ENCODE measurements around the gene KIFAP3. TPM values are rescaled to one million over a fixed set of nuclear protein-coding genes. Genes with fewer than 3 reads are reported as not detected.

Gene KIFAP3
- total RNA-seq, 2 experiments from 2014 or later, result 8.7 to 8.8 TPM

DNA sequence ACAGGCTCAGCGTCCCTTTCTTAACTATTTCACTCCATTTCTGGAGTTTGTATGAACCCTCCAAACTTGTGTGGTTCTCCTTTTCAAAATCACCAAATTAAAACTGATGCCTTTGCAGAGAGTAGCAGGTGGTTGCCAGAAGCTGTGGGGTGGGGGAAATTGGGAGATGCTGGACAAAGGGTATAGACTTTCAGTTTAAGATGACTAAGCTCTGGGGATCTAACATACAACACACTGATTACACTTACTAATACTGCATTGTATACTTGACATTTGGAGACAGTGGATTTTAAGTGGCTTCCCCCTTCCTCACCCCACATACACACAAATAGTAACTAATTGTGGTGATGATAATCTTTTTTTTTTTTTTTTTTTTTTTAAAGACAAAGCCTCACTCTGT, 169.7 kb downstream of the KIFAP3 start:
- Mint-ChIP-seq H3K27me3 (ENCODE audit: low read depth) (no peaks in the 10 kb centered on the region), H3K4me3 (no peak overlapping the region), H3K4me1 (ENCODE audit: low read depth) (peaks cover 20% of the 10 kb centered on the region), H3K36me3 (ENCODE audit: low read depth) (no peaks in the 10 kb centered on the region), H3K9me3 (peaks cover 3% of the 10 kb centered on the region), H3K27ac (no peak overlapping the region)
- intact Hi-C loops (cut with micrococcal nuclease), result no loop called here
- no peak for DNase-seq
- CTCF ChIA-PET, result no interaction called here

DNA sequence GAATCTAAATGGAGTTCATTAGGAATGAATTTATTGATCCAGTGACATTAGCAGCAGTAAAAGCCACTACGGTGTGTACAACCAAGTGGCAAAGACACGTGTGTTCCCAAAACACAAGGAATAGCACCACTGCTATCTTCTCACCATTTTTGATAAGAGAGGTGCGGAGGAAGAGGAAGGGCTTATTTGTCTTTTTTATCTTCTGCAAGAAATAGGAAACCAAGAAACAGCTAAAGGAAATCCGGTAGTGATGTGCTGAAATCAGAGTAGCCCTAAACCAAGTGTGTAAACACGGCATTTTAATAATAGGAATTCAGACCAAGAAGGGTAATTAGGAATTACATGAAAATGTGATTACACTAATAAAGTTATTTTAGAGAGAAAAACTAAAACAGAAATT, 171.7 kb downstream of the KIFAP3 start:
- CTCF ChIA-PET, result no interaction called here
- Mint-ChIP-seq H3K27me3 (ENCODE audit: low read depth) (no peaks in the 10 kb centered on the region), H3K4me3 (no peak overlapping the region), H3K36me3 (ENCODE audit: low read depth) (no peaks in the 10 kb centered on the region), H3K4me1 (ENCODE audit: low read depth) (peaks cover 17% of the 10 kb centered on the region), H3K27ac (peak overlapping the region; percentile 19), H3K9me3 (peaks cover 3% of the 10 kb centered on the region)
- no peak for DNase-seq
- intact Hi-C loops (cut with micrococcal nuclease), result no loop called here

DNA sequence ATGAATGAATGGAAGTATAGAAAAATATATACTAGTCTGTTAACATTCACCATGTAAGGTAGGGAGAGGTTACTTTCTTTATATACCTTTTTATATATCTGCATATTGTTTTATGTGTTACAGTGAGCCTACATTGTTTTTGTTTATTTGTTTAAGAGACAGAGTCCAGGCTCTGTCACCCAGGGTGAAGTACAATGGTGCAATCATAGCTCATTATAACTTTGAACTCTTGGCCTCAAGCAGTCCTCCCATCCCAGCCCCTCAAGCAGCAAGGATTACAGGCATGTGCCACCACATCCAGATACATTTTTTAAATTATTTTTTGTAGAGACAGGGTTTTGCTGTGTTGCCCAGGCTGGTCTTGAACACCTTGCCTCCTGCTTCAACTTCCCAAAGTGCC, 173.4 kb downstream of the KIFAP3 start:
- CTCF ChIA-PET, result no interaction called here
- peaks cover 17% of the 10 kb centered on the region for H3K4me1 Mint-ChIP-seq (ENCODE audit: low read depth)
- DNase-seq, result no peak
- peaks cover 3% of the 10 kb centered on the region for H3K9me3 Mint-ChIP-seq
- no peaks in the 10 kb centered on the region for H3K36me3 Mint-ChIP-seq (ENCODE audit: low read depth)
- no peak overlapping the region for H3K4me3 Mint-ChIP-seq
- no peaks in the 10 kb centered on the region for H3K27me3 Mint-ChIP-seq (ENCODE audit: low read depth)
- no peak overlapping the region for H3K27ac Mint-ChIP-seq
- intact Hi-C loops (cut with micrococcal nuclease), result no loop called here

DNA sequence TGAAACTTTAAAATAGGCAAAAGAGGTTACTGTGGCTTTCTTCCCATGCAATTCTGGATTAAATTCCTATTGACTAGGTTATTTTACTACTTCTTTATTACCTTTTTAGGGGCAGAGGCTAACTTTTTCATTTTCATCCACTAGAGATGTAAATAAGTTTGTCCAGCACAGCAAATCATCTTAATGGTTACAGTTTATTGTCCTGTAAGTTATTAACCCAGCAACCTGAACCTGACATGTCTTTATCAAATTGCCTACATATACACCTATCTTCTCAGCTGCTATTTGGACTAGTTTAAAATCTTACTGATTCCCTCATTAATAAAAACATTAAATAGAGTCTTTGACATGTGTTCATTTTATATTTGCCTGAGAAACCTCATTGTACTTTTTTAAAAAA, 173.9 kb downstream of the KIFAP3 start:
- Mint-ChIP-seq H3K27ac (no peak overlapping the region), H3K9me3 (no peaks in the 10 kb centered on the region), H3K4me1 (ENCODE audit: low read depth) (peaks cover 17% of the 10 kb centered on the region), H3K4me3 (no peak overlapping the region), H3K36me3 (ENCODE audit: low read depth) (no peaks in the 10 kb centered on the region), H3K27me3 (ENCODE audit: low read depth) (no peaks in the 10 kb centered on the region)
- no peak for DNase-seq
- intact Hi-C loops (cut with micrococcal nuclease), result no loop called here
- CTCF ChIA-PET, result no interaction called here

DNA sequence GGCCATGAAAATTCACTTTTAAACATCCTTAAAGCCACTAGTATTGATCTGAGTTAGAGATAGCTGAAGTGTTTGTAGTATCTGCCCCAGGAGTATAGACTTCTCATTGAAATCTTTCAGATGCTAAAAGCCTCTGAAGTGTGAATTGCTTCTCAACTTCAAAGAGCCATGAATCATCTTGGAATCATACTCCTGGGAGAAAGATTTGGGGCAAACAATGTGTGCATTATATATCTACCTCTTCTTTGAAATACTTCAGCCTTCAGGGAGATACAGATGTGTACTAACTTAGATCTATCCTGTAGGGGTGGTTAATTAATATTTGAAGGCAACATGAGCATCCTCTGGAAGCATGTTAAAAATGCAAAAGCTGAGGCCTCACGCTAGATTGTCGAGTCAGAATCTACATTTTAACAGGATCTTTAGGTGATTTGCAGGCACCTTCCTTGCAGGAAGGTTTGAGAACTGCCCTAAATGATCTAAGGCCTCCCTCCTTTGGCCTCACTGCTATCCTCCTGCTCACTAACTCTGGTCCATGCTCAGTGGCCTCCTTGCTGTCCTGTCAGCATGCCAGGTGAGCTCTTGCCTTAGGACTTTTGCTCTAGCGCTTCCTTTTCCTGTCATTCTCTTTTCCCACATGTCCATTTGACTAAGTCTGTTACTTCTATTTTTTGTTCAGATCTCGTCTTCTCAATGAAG, 174.8 kb downstream of the KIFAP3 start:
- no peak overlapping the region for H3K4me3 Mint-ChIP-seq
- peaks cover 17% of the 10 kb centered on the region for H3K4me1 Mint-ChIP-seq (ENCODE audit: low read depth)
- CTCF ChIA-PET, result no interaction called here
- H3K27ac Mint-ChIP-seq, result no peak overlapping the region
- no peaks in the 10 kb centered on the region for H3K9me3 Mint-ChIP-seq
- H3K27me3 Mint-ChIP-seq (ENCODE audit: low read depth), result no peaks in the 10 kb centered on the region
- intact Hi-C loops (cut with micrococcal nuclease), result loop anchor here (10.0 kb wide), 2 partner anchors 1495 to 1965 kb away; partner anchors contain the start of genes DCAF6 and MPC2
- DNase-seq, result no peak
- H3K36me3 Mint-ChIP-seq (ENCODE audit: low read depth), result no peaks in the 10 kb centered on the region

DNA sequence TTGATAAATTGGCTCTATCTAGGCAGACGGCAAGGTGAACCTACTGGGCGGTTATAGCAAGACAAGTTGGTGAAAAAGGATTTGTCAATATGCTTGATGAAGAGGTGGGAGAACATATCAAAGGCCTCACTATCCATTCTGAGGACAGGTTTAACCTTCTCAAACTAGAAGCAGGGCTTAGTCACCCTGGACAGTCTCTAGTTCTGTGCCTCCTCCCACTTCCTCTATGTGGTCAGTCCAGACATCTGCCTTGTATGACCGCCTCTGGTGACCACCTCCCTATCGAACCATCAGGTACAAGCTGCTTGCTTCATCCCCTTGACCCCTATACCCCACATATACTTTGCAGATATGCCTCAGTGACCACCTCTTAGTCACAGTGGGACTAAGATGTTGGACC, 178.5 kb downstream of the KIFAP3 start:
- CTCF ChIA-PET, result interaction anchor here (1.6 kb wide), 1 partner anchor 10 kb away, joined by 3 read pairs; no protein-coding TSS in a partner anchor
- H3K4me3 Mint-ChIP-seq, result no peak overlapping the region

DNA sequence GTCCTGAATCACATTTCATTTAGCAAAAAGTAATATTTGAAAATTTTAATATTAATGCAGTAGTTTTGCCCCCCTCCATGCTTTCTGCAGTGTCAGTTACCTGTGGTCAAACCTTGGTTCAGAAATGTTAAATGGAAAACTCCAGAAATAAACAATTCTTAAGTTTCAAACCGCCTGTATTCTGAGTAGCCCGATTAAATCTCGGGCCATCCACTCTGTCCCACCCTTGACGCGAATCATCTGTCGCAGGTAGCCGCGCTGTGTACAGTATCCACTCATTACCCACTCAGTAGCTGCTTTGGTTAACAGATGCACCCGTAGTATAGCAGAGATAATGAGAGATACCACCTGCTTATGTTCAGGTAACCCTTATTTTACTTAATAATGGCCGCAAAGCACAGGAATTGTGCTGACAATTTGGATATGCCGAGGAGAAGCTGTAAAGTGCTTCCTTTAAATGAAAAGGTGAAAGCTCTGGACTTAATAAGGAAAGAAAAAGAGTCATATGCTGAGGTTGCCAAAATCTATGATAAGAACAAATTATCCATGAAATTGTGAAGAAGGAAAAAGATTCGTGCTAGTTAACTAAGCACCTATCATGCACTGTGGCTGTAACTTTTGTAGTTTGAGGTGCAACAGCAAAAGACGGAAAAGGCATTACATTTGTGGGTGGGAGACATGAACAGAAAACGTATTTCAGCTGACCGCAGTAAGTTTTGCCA, 179.9 kb downstream of the KIFAP3 start:
- no peaks in the 10 kb centered on the region for H3K27me3 Mint-ChIP-seq (ENCODE audit: low read depth)
- H3K9me3 Mint-ChIP-seq, result no peaks in the 10 kb centered on the region
- peaks cover 28% of the 10 kb centered on the region for H3K4me1 Mint-ChIP-seq (ENCODE audit: low read depth)
- H3K4me3 Mint-ChIP-seq, result peak overlapping the region; percentile 87
- intact Hi-C loops (cut with micrococcal nuclease), result loop anchor here (1.0 to 10.0 kb wide), 9 partner anchors 14 to 1960 kb away; partner anchors contain the start of genes BLZF1, DCAF6, FMO4 and GORAB
- peak overlapping the region; percentile 100 for H3K27ac Mint-ChIP-seq
- no peak for DNase-seq
- no peaks in the 10 kb centered on the region for H3K36me3 Mint-ChIP-seq (ENCODE audit: low read depth)
- CTCF ChIA-PET, result no interaction called here

More for the DNA sequence above, 178.5 kb downstream of the KIFAP3 start:
- DNase-seq, result no peak
- Mint-ChIP-seq H3K9me3 (no peaks in the 10 kb centered on the region), H3K36me3 (ENCODE audit: low read depth) (no peaks in the 10 kb centered on the region), H3K4me1 (ENCODE audit: low read depth) (peaks cover 16% of the 10 kb centered on the region), H3K27me3 (ENCODE audit: low read depth) (no peaks in the 10 kb centered on the region), H3K27ac (no peak overlapping the region)
- intact Hi-C loops (cut with micrococcal nuclease), result loop anchor here (10.0 kb wide), 2 partner anchors 1491 to 1961 kb away; partner anchors contain the start of genes DCAF6 and MPC2

DNA sequence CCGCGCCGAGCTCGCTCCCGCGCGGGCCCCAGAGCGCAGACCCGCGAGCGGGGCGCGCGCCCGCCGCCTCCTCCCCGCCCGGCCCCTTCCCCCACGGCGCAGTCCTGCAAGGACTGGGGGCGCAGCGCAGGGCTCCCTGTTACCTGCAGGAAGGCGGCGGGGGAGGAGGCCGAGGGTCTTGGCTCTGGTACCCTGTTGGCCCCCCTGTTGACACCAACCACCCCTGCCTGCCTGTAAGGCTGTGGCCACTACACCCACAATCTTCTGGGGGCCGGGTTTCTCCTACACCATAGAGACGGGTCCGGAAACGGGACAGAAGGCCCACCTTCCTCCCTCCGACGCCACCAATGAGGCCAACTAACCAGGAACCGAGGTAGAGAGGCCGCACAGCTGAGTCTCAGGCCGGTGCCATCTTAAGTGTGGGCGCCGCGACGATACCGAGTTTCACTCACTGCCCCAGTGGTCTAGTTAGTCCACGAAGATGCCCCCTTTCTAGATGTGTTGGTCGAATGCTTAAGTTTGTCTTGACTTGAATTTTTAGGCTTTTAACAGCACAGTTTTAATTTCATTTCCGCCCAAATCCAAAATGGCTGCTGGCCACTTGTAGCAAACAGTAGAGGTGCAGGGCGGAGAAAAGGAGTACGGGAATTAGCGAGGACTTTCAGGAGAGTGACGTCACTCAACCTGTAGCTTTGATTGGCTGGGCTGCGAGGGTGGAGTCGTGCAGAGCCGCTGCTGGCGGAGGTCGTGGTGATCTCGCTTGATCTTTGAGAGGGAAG, 180.7 kb downstream of the KIFAP3 start, which contains the start of gene SCYL3:
Gene SCYL3, minus strand, starts transcription at position 252 of the 779 bp plus-strand sequence. CDS start 5,056 bp downstream, outside the sequence.
- intact Hi-C loops (cut with micrococcal nuclease), result loop anchor here (1.0 to 10.0 kb wide), 13 partner anchors 15 to 1959 kb away; partner anchors contain the start of genes BLZF1, DCAF6, FMO4 and GORAB
- CTCF ChIA-PET, result interaction anchor here (0.6 kb wide), 1 partner anchor 424 kb away, joined by 3 read pairs; no protein-coding TSS in a partner anchor
- peak within 1 kb of the TSS; percentile 100 for H3K27ac Mint-ChIP-seq
- peaks cover 3% of the 10 kb centered on the region for H3K36me3 Mint-ChIP-seq (ENCODE audit: low read depth)
- H3K4me3 Mint-ChIP-seq, result peak within 1 kb of the TSS; percentile 87
- H3K9me3 Mint-ChIP-seq, result no peaks in the 10 kb centered on the region
- H3K4me1 Mint-ChIP-seq (ENCODE audit: low read depth), result peaks cover 33% of the 10 kb centered on the region
- peak; percentile 94 for DNase-seq
- H3K27me3 Mint-ChIP-seq (ENCODE audit: low read depth), result no peaks in the 10 kb centered on the region

DNA sequence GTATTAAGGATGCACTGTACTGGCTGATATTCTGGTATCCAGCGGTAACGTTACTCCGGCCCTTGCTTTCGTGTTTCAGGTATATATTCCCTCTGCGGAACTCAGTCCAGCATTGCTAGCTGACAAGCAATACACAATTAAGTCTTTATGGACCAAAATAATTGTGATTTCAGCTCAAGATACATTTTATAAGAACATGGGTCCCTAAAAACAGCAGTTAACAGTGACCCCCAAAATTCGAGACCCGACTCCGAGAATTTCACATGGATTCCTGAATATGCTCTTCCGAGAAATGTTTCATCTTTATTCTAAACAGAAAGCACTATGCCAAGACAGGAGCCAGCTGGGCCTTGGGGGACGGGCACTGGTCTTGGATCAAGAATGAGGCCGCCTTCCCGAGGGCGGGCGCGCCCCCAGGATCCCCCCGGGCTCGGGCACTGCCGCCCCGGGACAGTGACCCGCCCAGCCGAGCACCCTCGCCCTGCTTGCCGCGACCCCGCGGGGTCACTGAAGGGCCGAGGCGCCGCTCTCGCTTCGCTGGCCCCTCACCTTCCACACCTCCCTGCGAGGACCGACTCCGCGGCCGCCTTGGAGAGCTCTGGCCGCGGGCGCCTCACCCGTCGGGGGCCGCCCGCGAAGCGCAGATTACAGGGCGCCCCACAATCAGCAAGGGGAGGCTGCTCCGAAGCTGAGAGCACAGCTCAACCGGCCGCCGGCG, 181.4 kb downstream of the KIFAP3 start:
- CTCF ChIA-PET, result interaction anchor here (0.6 to 1.7 kb wide), 5 partner anchors 27 to 525 kb away, joined by 3 to 4 read pairs (median 3); partner anchors contain the start of genes BLZF1, F5 and NME7
- DNase-seq, result peak; percentile 39
- no peaks in the 10 kb centered on the region for H3K27me3 Mint-ChIP-seq (ENCODE audit: low read depth)

DNA sequence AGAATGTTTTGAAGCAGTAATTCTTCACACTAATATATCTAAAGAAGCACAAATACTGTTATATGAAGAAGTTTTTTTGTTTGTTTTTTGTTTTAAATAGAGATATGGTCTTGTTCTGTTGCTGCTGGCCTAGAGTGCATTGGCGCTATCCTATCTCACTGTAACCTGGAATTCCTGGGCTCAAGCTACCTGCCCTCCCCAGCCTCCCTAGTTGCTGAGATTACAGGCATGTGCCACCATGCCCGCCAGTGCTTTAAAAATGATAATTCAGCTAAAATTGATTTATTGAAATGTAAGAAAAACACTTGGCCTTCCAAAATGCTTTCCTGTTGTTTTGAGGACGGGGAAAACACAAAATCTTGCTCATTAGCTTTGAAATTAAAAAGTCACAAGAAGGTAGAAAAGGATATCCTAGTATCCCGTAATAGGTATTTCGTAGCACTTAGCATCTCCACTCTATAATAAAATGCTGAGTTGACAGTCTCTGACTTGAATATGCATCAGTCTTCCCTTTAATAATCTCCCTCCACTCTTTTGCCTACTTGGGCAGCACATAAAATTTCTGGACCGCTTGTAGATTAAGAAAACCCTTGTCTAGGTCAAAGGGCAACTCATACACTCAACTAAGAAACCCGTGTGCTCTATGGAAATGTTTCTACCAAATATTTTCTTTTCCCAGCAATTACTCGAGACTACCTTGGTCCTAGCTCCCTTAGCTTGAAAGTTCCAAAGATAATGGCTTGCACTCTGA, 182.1 kb downstream of the KIFAP3 start:
- peaks cover 12% of the 10 kb centered on the region for H3K36me3 Mint-ChIP-seq (ENCODE audit: low read depth)
- peaks cover 40% of the 10 kb centered on the region for H3K4me1 Mint-ChIP-seq (ENCODE audit: low read depth)
- no peaks in the 10 kb centered on the region for H3K9me3 Mint-ChIP-seq
- H3K4me3 Mint-ChIP-seq, result peak overlapping the region; percentile 87
- H3K27me3 Mint-ChIP-seq (ENCODE audit: low read depth), result no peaks in the 10 kb centered on the region
- no peak for DNase-seq
- H3K27ac Mint-ChIP-seq, result peak overlapping the region; percentile 92
- intact Hi-C loops (cut with micrococcal nuclease), result loop anchor here (2.0 to 10.0 kb wide), 4 partner anchors 200 to 1958 kb away; partner anchors contain the start of genes DCAF6, MPC2 and VAMP4
- CTCF ChIA-PET, result interaction anchor here (1.0 to 1.7 kb wide), 4 partner anchors 27 to 524 kb away, joined by 3 to 4 read pairs (median 4); partner anchors contain the start of genes BLZF1, F5 and NME7

More for the DNA sequence above, 181.4 kb downstream of the KIFAP3 start:
- Mint-ChIP-seq H3K9me3 (no peaks in the 10 kb centered on the region), H3K4me1 (ENCODE audit: low read depth) (peaks cover 39% of the 10 kb centered on the region), H3K27ac (peak overlapping the region; percentile 92), H3K36me3 (ENCODE audit: low read depth) (peaks cover 9% of the 10 kb centered on the region), H3K4me3 (peak overlapping the region; percentile 87)
- intact Hi-C loops (cut with micrococcal nuclease), result loop anchor here (1.0 to 10.0 kb wide), 7 partner anchors 182 to 1958 kb away; partner anchors contain the start of genes DCAF6, METTL13, MPC2 and SELL

DNA sequence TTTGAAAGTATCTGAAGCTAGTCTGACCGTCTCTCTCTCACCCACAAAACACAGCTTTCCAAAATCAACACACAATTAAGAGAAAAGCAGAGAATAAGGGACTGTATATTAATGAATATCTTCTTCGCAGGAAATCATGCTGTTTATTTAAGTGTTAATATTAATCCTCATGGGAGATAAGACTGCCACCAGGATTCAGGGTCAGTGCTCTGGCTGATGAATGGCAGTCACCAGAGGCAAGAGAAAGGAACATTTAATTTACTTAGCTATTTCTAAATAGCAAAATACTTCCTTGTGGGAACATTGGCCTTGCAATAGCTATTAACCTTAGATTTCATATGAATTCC, 183.0 kb downstream of the KIFAP3 start:
- intact Hi-C loops (cut with micrococcal nuclease), result loop anchor here (1.0 to 10.0 kb wide), 8 partner anchors 177 to 1957 kb away; partner anchors contain the start of genes DCAF6, MPC2, NME7 and PRRC2C
- CTCF ChIA-PET, result interaction anchor here (0.9 to 1.7 kb wide), 3 partner anchors 20 to 524 kb away, joined by 3 to 4 read pairs (median 4); partner anchors contain the start of genes BLZF1 and NME7
- Mint-ChIP-seq H3K36me3 (ENCODE audit: low read depth) (peaks cover 16% of the 10 kb centered on the region), H3K27ac (peak overlapping the region; percentile 92), H3K27me3 (ENCODE audit: low read depth) (no peaks in the 10 kb centered on the region), H3K9me3 (no peaks in the 10 kb centered on the region), H3K4me3 (peak overlapping the region; percentile 70), H3K4me1 (ENCODE audit: low read depth) (peaks cover 40% of the 10 kb centered on the region)
- DNase-seq, result no peak

All from activated naive CD4-positive, alpha-beta T cell treated with anti-CD3 and anti-CD28 coated beads for 36 hours (primary cell).